Hepatocyte (in vitro differentiated cells): Measurements from ENCODE around the gene XPNPEP2. TPM values are rescaled to one million over a fixed set of nuclear protein-coding genes. Genes with fewer than 3 reads are reported as not detected.
"Not testable (repeated sequence)": the region's sequence is repeated elsewhere in the genome, so short reads cannot be mapped to it uniquely, and the experiment has no call there.

Experiments
- DNase-seq: peaks from one replicate; pipeline ENCODE4 v3.0.0-alpha.2; 2016; ENCODE audit warnings: low spot score
- H2AFZ ChIP-seq: fragments of 200-600 bp; sonication (generic); 2 replicates; pipeline ENCODE4 v1.6.0; 2016; ENCODE audit warnings: antibody characterized with exemption, mild to moderate bottlenecking
- H3K27ac ChIP-seq: fragments of 200-600 bp; sonication (generic); 2 replicates; pipeline ENCODE4 v1.5.1; 2016; ENCODE audit warnings: mild to moderate bottlenecking
- H3K27me3 ChIP-seq: fragments of 200-600 bp; sonication (generic); 2 replicates; pipeline ENCODE4 v1.6.1; 2016
- H3K36me3 ChIP-seq: fragments of 200-600 bp; sonication (generic); replicated peaks from 2 replicates; pipeline ENCODE4 v1.5.1; 2016; ENCODE audit warnings: low read depth; ENCODE audit not compliant: insufficient read depth
- H3K4me1 ChIP-seq: fragments of 200-600 bp; sonication (generic); 2 replicates; pipeline ENCODE4 v1.5.1; 2016; ENCODE audit warnings: mild to moderate bottlenecking, moderate library complexity; ENCODE audit not compliant: insufficient read depth
- H3K4me2 ChIP-seq: fragments of 200-600 bp; sonication (generic); 2 replicates; pipeline ENCODE4 v1.6.0; 2016
- H3K4me3 ChIP-seq: fragments of 200-600 bp; sonication (generic); 2 replicates; pipeline ENCODE4 v1.5.1; 2016; ENCODE audit warnings: mild to moderate bottlenecking
- H3K79me2 ChIP-seq: fragments of 200-600 bp; sonication (generic); 2 replicates; pipeline ENCODE4 v1.6.0; 2017; ENCODE audit warnings: mild to moderate bottlenecking
- H3K9me2 ChIP-seq: fragments of 200-600 bp; sonication (generic); replicated peaks from 2 replicates; pipeline ENCODE4 v1.6.0; 2017; ENCODE audit warnings: mild to moderate bottlenecking; ENCODE audit not compliant: insufficient read depth
- H3K9me3 ChIP-seq: fragments of 200-600 bp; sonication (generic); 2 replicates; pipeline ENCODE4 v1.5.1; 2016; ENCODE audit warnings: low read depth, mild to moderate bottlenecking
- H4K20me1 ChIP-seq: fragments of 200-600 bp; sonication (generic); 2 replicates; pipeline ENCODE4 v1.6.0; 2016; ENCODE audit warnings: mild to moderate bottlenecking; ENCODE audit not compliant: insufficient read depth, poor library complexity, severe bottlenecking
- EZH2 ChIP-seq: fragments of 200-600 bp; sonication (generic); IDR thresholded peaks from 2 replicates; pipeline ENCODE4 v1.6.1; 2016; ENCODE audit warnings: antibody characterized with exemption, mild to moderate bottlenecking, borderline replicate concordance
- EZH2phosphoT487 ChIP-seq: fragments of 200-600 bp; sonication (generic); IDR thresholded peaks from one replicate; pipeline ENCODE4 v1.6.1; 2018; ENCODE audit warnings: antibody characterized with exemption, mild to moderate bottlenecking, low read depth, moderate library complexity; ENCODE audit not compliant: unreplicated experiment, severe bottlenecking
- whole genome bisulfite sequencing: methylation state at CpG from one replicate; pipeline ENCODE4 v1.1.6; 2016; ENCODE audit warnings: low lambda C conversion rate; ENCODE audit errors: missing lambda C conversion rate; 5-methylcytosine and 5-hydroxymethylcytosine counted together
- polyA plus RNA-seq: library from polyadenylated mRNA; unstranded; fragments of >200 nt; fragmentation: Nextera tagmentation; extraction: Ambion mirVana; gene quantifications from 2 replicates; pipeline ENCODE4 v1.2.1, GENCODE V29; 2016
- total RNA-seq: library from RNA; depleted of rRNA; stranded (reverse); fragments of >200 nt; gene quantifications from 2 replicates; pipeline ENCODE4 v1.2.3, GENCODE V29; 2014
- TF ChIP-seq, protein P1 (sequence below): fragments of 200-600 bp; sonication (generic); IDR thresholded peaks from 2 replicates; pipeline ENCODE4 v1.5.1; 2016; ENCODE audit warnings: antibody characterized with exemption, mild to moderate bottlenecking; ENCODE audit not compliant: poor library complexity

XPNPEP2 gene
- total and polyA plus RNA-seq, 2 experiments from 2014 or later, result 21.9 to 23.1 TPM

DNA sequence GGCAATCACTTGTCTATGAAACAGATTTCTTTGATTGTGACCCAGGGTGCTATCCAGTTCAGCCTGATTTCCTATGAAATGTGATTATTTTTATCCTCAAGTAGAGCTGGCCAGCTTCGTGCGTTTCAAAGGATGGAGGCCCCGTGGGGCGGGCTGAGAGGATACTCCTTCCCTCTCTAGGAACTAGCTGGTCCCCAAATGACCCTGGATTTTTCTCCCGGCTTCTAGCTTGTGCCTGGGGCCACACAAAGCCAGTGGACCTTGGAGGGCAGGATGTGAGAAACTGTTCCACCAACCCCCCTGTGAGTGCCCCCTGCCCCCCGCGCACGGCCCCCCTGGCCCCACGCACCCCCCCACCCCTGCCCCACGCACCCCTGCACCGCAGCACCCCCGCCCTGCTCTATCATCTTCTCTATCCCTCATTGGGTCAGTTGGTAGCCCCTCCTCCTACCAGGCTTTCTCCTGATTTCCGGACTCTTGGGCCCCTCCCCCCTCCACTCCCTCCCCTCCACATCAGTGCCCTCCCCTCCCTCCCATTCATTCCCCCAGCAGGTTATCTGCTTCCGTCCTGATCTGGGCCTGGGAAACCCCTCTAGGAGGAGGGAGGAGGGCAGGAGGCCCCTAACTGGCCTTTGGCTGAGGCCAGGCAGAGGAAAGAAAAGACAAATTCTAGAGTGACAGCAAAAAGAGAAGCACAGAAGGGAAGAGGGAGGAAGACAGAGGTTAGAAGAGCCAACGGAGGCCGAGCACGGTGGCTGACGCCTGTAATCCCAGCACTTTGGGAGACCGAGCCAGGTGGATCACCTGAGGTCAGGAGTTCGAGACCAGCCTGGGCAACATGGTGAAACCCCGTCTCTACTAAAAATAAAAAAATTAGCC is 3.3 kb downstream of the XPNPEP2 start:
- H3K27me3 ChIP-seq, result no peaks in the 10 kb centered on the region
- no peak for DNase-seq
- no peak overlapping the region for H2AFZ ChIP-seq
- TF ChIP-seq EZH2 (no peak), EZH2phosphoT487 (no peak)
- TF ChIP-seq, protein P1, sequence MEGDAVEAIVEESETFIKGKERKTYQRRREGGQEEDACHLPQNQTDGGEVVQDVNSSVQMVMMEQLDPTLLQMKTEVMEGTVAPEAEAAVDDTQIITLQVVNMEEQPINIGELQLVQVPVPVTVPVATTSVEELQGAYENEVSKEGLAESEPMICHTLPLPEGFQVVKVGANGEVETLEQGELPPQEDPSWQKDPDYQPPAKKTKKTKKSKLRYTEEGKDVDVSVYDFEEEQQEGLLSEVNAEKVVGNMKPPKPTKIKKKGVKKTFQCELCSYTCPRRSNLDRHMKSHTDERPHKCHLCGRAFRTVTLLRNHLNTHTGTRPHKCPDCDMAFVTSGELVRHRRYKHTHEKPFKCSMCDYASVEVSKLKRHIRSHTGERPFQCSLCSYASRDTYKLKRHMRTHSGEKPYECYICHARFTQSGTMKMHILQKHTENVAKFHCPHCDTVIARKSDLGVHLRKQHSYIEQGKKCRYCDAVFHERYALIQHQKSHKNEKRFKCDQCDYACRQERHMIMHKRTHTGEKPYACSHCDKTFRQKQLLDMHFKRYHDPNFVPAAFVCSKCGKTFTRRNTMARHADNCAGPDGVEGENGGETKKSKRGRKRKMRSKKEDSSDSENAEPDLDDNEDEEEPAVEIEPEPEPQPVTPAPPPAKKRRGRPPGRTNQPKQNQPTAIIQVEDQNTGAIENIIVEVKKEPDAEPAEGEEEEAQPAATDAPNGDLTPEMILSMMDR, result no peak
- H3K36me3 ChIP-seq, result no peaks in the 10 kb centered on the region
- peaks cover 21% of the 10 kb centered on the region for H3K4me1 ChIP-seq
- H3K79me2 ChIP-seq, result no peaks in the 10 kb centered on the region
- H3K4me3 ChIP-seq, result no peak overlapping the region
- H3K27ac ChIP-seq, result peak overlapping the region; percentile 37
- H3K9me3 ChIP-seq, result no peaks in the 10 kb centered on the region
- H4K20me1 ChIP-seq, result no peaks in the 10 kb centered on the region
- no peaks in the 10 kb centered on the region for H3K9me2 ChIP-seq
- H3K4me2 ChIP-seq, result no peak overlapping the region
- WGBS, result 73% methylated on average over 13 of the region's 21 CpGs

DNA sequence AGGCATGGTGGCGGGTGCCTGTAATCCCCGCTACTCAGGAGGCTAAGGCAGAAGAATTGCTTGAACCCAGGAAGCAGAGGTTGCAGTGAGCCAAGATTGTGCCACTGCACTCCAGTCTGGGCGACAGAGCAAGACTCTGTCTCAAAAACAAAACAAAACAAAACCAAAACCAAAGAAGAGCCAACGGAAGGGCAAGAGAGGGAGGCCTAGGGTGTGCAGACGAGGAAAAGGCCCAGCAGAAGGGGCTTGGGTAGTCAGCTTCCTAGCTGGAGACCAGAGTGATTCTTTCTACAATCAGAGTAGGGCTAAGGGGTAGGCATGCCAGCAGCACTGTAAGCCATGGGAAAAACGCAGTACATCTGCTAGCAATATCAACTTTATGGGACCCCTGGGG is 4.0 kb downstream of the XPNPEP2 start:
- not testable (repeated sequence) for H4K20me1 ChIP-seq, H3K27me3 ChIP-seq, H3K9me2 ChIP-seq, H3K9me3 ChIP-seq, H2AFZ ChIP-seq, H3K79me2 ChIP-seq, H3K4me2 ChIP-seq, H3K36me3 ChIP-seq, DNase-seq, H3K4me3 ChIP-seq
- Histone ChIP-seq H3K27ac (peak overlapping the region; percentile 37), H3K4me1 (peaks cover 15% of the 10 kb centered on the region)
- WGBS, result 65% methylated on average over 6 of the region's 6 CpGs

DNA sequence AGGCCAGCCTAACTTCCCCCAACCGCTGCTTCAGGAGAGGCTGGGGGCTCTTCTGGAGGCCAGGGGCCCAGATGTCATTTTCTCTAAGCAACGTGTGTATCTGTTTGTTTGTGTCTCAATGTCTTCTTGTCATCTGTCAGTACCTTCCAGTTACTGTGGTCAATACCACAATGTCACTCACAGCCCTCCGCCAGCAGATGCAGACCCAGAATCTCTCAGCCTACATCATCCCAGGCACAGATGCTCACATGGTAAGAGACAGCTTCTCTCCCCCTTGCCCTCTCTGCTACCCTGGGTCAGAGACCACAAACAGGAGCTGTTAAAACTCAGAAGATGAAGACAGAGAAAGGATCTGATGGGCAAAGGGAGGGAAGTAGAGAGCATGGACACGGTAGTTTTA is 5.0 kb downstream of the XPNPEP2 start:
- Histone ChIP-seq H3K9me3 (no peaks in the 10 kb centered on the region), H3K4me3 (no peak overlapping the region), H3K36me3 (no peaks in the 10 kb centered on the region), H3K9me2 (no peaks in the 10 kb centered on the region), H3K4me1 (peaks cover 9% of the 10 kb centered on the region), H3K4me2 (no peak overlapping the region), H4K20me1 (no peaks in the 10 kb centered on the region), H3K79me2 (no peaks in the 10 kb centered on the region), H3K27me3 (no peaks in the 10 kb centered on the region), H3K27ac (no peak overlapping the region), H2AFZ (no peak overlapping the region)
- TF ChIP-seq EZH2 (no peak), EZH2phosphoT487 (no peak)
- TF ChIP-seq, protein P1, result no peak
- DNase-seq, result no peak
- 72% methylated on average over 4 of the region's 4 CpGs for WGBS

DNA sequence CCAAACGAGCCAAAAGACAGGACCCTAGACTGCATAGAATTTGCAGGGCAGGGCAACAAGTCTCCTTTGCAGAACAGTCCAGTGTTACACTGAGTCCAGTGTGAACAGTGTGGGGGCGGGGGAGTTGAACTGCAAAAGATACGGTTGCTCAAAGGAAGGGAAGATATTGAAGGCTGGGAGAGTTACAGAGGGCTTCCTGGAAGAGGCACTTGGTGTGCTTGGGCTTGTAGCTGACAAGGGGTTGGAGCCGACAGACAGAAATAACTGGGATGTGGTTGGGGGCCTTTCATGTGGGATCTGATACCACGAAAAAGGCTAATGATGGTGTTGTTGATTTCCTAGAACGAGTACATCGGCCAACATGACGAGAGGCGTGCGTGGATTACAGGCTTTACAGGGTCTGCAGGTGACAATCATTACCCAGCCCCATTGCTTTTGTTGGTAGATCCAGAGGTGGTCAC is 6.1 kb downstream of the XPNPEP2 start:
- H3K9me3 ChIP-seq, result no peaks in the 10 kb centered on the region
- H3K4me2 ChIP-seq, result no peak overlapping the region
- WGBS, result 81% methylated on average over 10 of the region's 10 CpGs
- no peaks in the 10 kb centered on the region for H3K36me3 ChIP-seq
- H2AFZ ChIP-seq, result no peak overlapping the region
- DNase-seq, result no peak
- H4K20me1 ChIP-seq, result no peaks in the 10 kb centered on the region
- H3K4me1 ChIP-seq, result no peaks in the 10 kb centered on the region
- H3K4me3 ChIP-seq, result no peak overlapping the region
- TF ChIP-seq, protein P1, result no peak
- TF ChIP-seq EZH2 (no peak), EZH2phosphoT487 (no peak)
- H3K27me3 ChIP-seq, result no peaks in the 10 kb centered on the region
- H3K9me2 ChIP-seq, result no peaks in the 10 kb centered on the region
- H3K79me2 ChIP-seq, result no peaks in the 10 kb centered on the region
- no peak overlapping the region for H3K27ac ChIP-seq
